HepG2 (cell line): Measurements from ENCODE around the gene VPS26A. TPM values are rescaled to one million over a fixed set of nuclear protein-coding genes. Genes with fewer than 3 reads are reported as not detected.

Experiments
- ERF ChIP-seq: IDR thresholded peaks from 2 replicates; pipeline ENCODE4 v1.6.1; 2018; ENCODE audit warnings: missing biosample characterization, missing genetic modification reagents
- GATAD1 ChIP-seq: IDR thresholded peaks from 2 replicates; pipeline ENCODE4 v1.6.1; 2016; ENCODE audit warnings: missing genetic modification reagents, missing compliant biosample characterization
- KAT8 ChIP-seq: IDR thresholded peaks from 2 replicates; pipeline ENCODE4 v1.6.1; 2016; ENCODE audit warnings: missing genetic modification reagents, missing compliant biosample characterization
- NFYC ChIP-seq: IDR thresholded peaks from 2 replicates; pipeline ENCODE4 v1.6.1; 2016; ENCODE audit warnings: missing genetic modification reagents, missing compliant biosample characterization
- SAP130 ChIP-seq: IDR thresholded peaks from 2 replicates; pipeline ENCODE4 v1.6.1; 2016; ENCODE audit warnings: low read depth
- THAP11 ChIP-seq: IDR thresholded peaks from 2 replicates; pipeline ENCODE4 v1.6.1; 2016; ENCODE audit warnings: missing biosample characterization, missing genetic modification reagents
- ZBTB7B ChIP-seq: sonication (generic); formaldehyde crosslinking; IDR thresholded peaks from 2 replicates; pipeline ENCODE4 v1.4.0; 2020; ENCODE audit warnings: missing genetic modification reagents
- ZNF12 ChIP-seq: sonication (generic); formaldehyde crosslinking; IDR thresholded peaks from 2 replicates; pipeline ENCODE4 v1.5.0; 2020; ENCODE audit warnings: missing genetic modification reagents
- ZNF225 ChIP-seq: sonication (generic); formaldehyde crosslinking; IDR thresholded peaks from 2 replicates; pipeline ENCODE4 v1.4.0; 2020; ENCODE audit warnings: mild to moderate bottlenecking, missing genetic modification reagents
- ZNF460 ChIP-seq: sonication (generic); formaldehyde crosslinking; IDR thresholded peaks from 2 replicates; pipeline ENCODE4 v1.5.1; 2020; ENCODE audit warnings: missing genetic modification reagents, mild to moderate bottlenecking, borderline replicate concordance
- polyA plus RNA-seq, 8 experiments: library from polyadenylated mRNA; depleted of rRNA in 3 of 8; stranded (reverse) in 7 of 8; unstranded in 1 of 8; fragments of >200 nt; fragmentation: Illumina TruSeq in 4 of 8; extraction: Trizol in 4 of 8; gene quantifications; 2 replicates each; pipeline versions ENCODE4 v1.2.1 to v1.2.3, GENCODE V29; 2011 to 2016; ENCODE audit warnings: low read depth in 4 of 8, missing spikeins in 1 of 8, mixed read lengths in 1 of 8; ENCODE audit not compliant: insufficient read depth in 1 of 8
- total RNA-seq, 5 experiments: library from RNA; depleted of rRNA; stranded (reverse); fragments of >200 nt; fragmentation: Illumina TruSeq; extraction: Trizol; gene quantifications; 2 replicates each; pipeline ENCODE4 v1.2.3, GENCODE V29; 2016; ENCODE audit warnings: low read depth in 1 of 5
- TF ChIP-seq, protein P1 (sequence below), 2 experiments: sonication (generic) in 1 of 2; formaldehyde crosslinking in 1 of 2; IDR thresholded peaks; 2 replicates each; pipeline versions ENCODE4 v1.4.0 to v1.6.1; 2018 to 2020; ENCODE audit warnings: missing genetic modification reagents in 2 of 2, borderline replicate concordance in 1 of 2, low read depth in 1 of 2, mild to moderate bottlenecking in 1 of 2, missing biosample characterization in 1 of 2
- TF ChIP-seq, protein P2 (sequence below): sonication (generic); formaldehyde crosslinking; IDR thresholded peaks from 2 replicates; pipeline ENCODE4 v1.8.1; 2022; ENCODE audit warnings: low read depth, mild to moderate bottlenecking, missing genetic modification reagents

VPS26A gene
- total and polyA plus RNA-seq, 2 of the 13 experiments (the other 11 are each of a cell fraction or from before 2014, with no cell fraction given) = 12.9 to 32.6 TPM

DNA sequence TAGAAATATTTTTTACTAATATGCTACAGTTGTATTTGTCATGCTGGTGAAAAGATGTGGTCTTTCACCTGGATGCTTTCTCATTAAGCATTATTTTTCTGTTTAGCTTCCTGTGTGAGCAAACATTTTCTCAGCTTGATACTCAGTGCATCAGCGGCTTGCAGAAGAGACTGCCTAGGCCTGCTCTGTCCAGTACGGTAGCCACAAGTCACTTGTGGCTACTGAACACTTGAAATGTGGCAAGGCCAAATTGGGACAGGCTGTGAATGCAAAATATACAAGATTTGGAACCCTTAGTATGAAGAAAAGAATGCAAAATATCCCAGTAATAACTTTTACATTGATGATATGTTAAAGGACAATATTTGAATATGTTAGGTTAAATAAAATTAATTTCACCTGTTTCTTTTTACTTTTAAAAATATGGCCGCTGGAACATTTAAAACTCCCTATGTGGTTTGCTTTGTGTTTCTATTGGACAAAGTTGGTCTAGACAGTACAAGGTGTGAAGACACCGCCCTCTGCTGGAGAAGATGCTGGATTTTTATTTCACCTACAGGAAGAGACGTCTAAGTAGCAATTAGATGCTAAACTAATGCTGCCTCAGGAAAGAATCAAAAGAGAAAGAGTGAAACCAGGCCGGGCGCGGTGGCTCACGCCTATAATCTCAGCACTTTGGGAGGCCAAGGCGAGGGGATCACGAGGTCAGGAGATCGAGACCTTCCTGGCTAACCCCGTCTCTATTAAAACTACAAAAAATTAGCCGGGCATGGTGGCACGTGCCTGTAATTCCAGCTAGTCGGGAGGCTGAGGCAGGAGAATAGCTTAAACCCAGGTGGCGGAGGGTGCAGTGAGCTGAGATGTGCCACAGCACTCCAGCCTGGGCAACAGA lies 30.8 kb upstream of the VPS26A start (continued):
- peak; percentile 42; the same call in 1 of the 2 replicates for TF ChIP-seq NFYC (CRISPR knock-in tag)
- TF ChIP-seq GATAD1 (CRISPR knock-in tag) = peak; percentile 27; the same call in 1 of the 2 replicates
- TF ChIP-seq ZNF12 (CRISPR knock-in tag) = peak; percentile 46; the same call in 1 of the 2 replicates
- TF ChIP-seq ERF = peak; percentile 41; the same call in 1 of the 2 replicates
- no peak for TF ChIP-seq ZNF460 (CRISPR knock-in tag)
- peak; percentile 31; the same call in 1 of the 2 replicates for TF ChIP-seq THAP11
- no peak for TF ChIP-seq ZNF225 (CRISPR knock-in tag)
- TF ChIP-seq, protein P1, sequence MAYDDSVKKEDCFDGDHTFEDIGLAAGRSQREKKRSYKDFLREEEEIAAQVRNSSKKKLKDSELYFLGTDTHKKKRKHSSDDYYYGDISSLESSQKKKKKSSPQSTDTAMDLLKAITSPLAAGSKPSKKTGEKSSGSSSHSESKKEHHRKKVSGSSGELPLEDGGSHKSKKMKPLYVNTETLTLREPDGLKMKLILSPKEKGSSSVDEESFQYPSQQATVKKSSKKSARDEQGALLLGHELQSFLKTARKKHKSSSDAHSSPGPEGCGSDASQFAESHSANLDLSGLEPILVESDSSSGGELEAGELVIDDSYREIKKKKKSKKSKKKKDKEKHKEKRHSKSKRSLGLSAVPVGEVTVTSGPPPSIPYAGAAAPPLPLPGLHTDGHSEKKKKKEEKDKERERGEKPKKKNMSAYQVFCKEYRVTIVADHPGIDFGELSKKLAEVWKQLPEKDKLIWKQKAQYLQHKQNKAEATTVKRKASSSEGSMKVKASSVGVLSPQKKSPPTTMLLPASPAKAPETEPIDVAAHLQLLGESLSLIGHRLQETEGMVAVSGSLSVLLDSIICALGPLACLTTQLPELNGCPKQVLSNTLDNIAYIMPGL (CRISPR knock-in tag; IDR thresholded peaks at IDR 0.05; ENCODE audit: borderline replicate concordance in 1 of 2, low read depth in 1 of 2) = peak; percentile 37 to 43; a peak in 1 of 4 replicates
- TF ChIP-seq SAP130 (CRISPR knock-in tag) = 0 out of 2 replicates have a peak, but pooled peaks have one; percentile 25
- TF ChIP-seq KAT8 (CRISPR knock-in tag) = 0 out of 2 replicates have a peak, but pooled peaks have one; percentile 28
- TF ChIP-seq, protein P2, sequence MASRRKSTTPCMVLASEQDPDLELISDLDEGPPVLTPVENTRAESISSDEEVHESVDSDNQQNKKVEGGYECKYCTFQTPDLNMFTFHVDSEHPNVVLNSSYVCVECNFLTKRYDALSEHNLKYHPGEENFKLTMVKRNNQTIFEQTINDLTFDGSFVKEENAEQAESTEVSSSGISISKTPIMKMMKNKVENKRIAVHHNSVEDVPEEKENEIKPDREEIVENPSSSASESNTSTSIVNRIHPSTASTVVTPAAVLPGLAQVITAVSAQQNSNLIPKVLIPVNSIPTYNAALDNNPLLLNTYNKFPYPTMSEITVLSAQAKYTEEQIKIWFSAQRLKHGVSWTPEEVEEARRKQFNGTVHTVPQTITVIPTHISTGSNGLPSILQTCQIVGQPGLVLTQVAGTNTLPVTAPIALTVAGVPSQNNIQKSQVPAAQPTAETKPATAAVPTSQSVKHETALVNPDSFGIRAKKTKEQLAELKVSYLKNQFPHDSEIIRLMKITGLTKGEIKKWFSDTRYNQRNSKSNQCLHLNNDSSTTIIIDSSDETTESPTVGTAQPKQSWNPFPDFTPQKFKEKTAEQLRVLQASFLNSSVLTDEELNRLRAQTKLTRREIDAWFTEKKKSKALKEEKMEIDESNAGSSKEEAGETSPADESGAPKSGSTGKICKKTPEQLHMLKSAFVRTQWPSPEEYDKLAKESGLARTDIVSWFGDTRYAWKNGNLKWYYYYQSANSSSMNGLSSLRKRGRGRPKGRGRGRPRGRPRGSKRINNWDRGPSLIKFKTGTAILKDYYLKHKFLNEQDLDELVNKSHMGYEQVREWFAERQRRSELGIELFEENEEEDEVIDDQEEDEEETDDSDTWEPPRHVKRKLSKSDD (CRISPR knock-in tag) = no peak
- 0 out of 2 replicates have a peak, but pooled peaks have one; percentile 19 for TF ChIP-seq ZBTB7B
